Esophagus squamous epithelium (tissue), 5 donors: ENCODE results near the gene RDH13. TPM values are rescaled to one million over a fixed set of nuclear protein-coding genes. Genes with fewer than 3 reads are reported as not detected.

Experiments used
- DNase-seq: peaks from one replicate; lab custom pipeline; 2025; lab: John Stamatoyannopoulos, UW
- H3K27ac ChIP-seq, 4 donors: fragments of 200-600 bp; sonication (generic); one replicate each; pipeline ENCODE4 v1.5.1; 2016 to 2019; ENCODE audit warnings: mild to moderate bottlenecking in 1 of 4
- H3K27me3 ChIP-seq, 4 donors: fragments of 200-600 bp; sonication (generic); 1 replicate in 3 of 4; 2 replicates in 1 of 4; pipeline versions ENCODE4 v1.5.1 to v1.6.0; 2017 to 2021; ENCODE audit warnings: antibody characterized with exemption in 1 of 4
- H3K36me3 ChIP-seq, 3 donors: fragments of 200-600 bp; sonication (generic); one replicate each; pipeline ENCODE4 v1.5.1; 2016 to 2019
- H3K4me1 ChIP-seq, 3 donors: fragments of 200-600 bp; sonication (generic); one replicate each; pipeline ENCODE4 v1.5.1; 2017 to 2019
- H3K4me3 ChIP-seq, 4 donors: fragments of 200-600 bp; sonication (generic); 1 replicate in 3 of 4; 2 replicates in 1 of 4; pipeline ENCODE4 v1.5.1; 2016 to 2019; ENCODE audit warnings: mild to moderate bottlenecking in 2 of 4, moderate library complexity in 1 of 4
- H3K9me3 ChIP-seq, 3 donors: fragments of 200-600 bp; sonication (generic); one replicate each; pipeline ENCODE4 v1.5.1; 2016 to 2019
- POLR2A ChIP-seq, 4 donors: fragments of 450-650 bp; IDR thresholded peaks; one replicate each; pipeline ENCODE4 v1.6.1; 2017; ENCODE audit warnings: antibody characterized with exemption in 4 of 4, mild to moderate bottlenecking in 4 of 4, moderate library complexity in 3 of 4
- WGBS, 2 donors: methylation state at CpG; one replicate each; pipeline ENCODE4 v1.1.5; 2018; 5-methylcytosine and 5-hydroxymethylcytosine counted together
- intact Hi-C: fragments of 100-400 bp; cut with DNase I; formaldehyde crosslinking; loops from one replicate; pipeline ENCODE4 v1.15.0; 2022
- total RNA-seq, 4 donors: library from RNA; depleted of rRNA; stranded (reverse); fragments of >200 nt; gene quantifications; one replicate each; pipeline ENCODE4 v1.1.0, GENCODE V29; 2016
- TF ChIP-seq, protein P1 (sequence below), 6 experiments: fragments of 450-650 bp in 4 of 6; fragments of 200-600 bp in 2 of 6; sonication (generic) in 2 of 6; IDR thresholded peaks; one replicate each; pipeline ENCODE4 v1.5.1; 2016 to 2019; ENCODE audit warnings: antibody characterized with exemption in 6 of 6, mild to moderate bottlenecking in 4 of 6, moderate library complexity in 4 of 6
- donor health status: DM: yes; HTN: yes; CAD: no.

RDH13 gene
- total RNA-seq, 4 donors from 2014 or later, result 32.2 to 68.0 (median 41.4) TPM

DNA sequence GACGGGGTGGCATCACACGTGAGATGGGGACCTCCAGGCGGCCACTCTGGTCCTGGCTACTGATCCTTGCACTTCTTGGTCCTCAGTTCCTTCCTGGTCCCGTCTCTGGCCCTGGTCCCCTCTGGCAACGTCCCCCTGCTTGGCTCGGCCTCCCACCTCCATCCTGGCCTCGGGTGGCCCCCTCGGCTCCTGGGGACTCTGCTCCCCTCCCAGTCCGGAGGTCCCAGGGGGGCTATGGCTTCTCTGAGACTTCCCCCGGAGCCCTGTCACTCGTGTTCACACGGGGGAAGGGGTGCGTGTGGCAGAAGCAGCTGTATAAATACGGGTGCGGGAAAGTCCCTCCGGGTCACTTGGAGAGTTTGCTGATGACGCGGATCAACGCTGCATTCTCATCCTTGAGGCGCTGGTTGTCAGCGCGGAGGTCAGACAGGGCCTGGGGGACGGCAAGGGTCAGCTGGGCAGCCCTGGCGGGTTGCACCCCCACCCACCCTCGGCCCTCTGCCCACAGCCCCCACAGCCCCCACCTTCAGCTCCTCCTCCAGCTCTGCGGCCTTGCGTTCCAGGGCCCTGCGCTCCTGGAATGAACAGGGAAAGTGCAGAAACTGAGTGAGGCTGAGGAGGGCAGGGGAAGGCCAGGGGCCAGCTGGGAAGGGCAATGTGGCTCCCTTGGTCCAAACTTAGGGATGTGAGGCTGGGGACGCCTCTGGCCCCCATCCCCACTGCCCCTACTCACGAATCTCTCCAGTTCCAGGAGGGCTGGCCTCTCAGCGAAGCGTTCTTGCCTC lies 28.4 kb upstream of the RDH13 start:
- Histone ChIP-seq H3K36me3 (peaks cover 19 to 65% (median 28%) of the 10 kb centered on the region in 3 donors), H3K4me1 (peaks cover 17 to 27% (median 18%) of the 10 kb centered on the region in 3 donors), H3K27ac (no peak overlapping the region), H3K27me3 (peaks cover 0 to 10% (median 0%) of the 10 kb centered on the region in 4 donors), H3K9me3 (no peaks in the 10 kb centered on the region), H3K4me3 (no peak overlapping the region)
- DNase-seq, result no peak
- intact Hi-C loops, result no loop called here
- WGBS, 2 donors, result 84 to 88% methylated on average over 4 to 18 of the region's 32 CpGs
- TF ChIP-seq POLR2A (IDR thresholded peaks at IDR 0.05), result no peak
- TF ChIP-seq, protein P1, sequence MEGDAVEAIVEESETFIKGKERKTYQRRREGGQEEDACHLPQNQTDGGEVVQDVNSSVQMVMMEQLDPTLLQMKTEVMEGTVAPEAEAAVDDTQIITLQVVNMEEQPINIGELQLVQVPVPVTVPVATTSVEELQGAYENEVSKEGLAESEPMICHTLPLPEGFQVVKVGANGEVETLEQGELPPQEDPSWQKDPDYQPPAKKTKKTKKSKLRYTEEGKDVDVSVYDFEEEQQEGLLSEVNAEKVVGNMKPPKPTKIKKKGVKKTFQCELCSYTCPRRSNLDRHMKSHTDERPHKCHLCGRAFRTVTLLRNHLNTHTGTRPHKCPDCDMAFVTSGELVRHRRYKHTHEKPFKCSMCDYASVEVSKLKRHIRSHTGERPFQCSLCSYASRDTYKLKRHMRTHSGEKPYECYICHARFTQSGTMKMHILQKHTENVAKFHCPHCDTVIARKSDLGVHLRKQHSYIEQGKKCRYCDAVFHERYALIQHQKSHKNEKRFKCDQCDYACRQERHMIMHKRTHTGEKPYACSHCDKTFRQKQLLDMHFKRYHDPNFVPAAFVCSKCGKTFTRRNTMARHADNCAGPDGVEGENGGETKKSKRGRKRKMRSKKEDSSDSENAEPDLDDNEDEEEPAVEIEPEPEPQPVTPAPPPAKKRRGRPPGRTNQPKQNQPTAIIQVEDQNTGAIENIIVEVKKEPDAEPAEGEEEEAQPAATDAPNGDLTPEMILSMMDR (IDR thresholded peaks at IDR 0.05), result no peak

DNA sequence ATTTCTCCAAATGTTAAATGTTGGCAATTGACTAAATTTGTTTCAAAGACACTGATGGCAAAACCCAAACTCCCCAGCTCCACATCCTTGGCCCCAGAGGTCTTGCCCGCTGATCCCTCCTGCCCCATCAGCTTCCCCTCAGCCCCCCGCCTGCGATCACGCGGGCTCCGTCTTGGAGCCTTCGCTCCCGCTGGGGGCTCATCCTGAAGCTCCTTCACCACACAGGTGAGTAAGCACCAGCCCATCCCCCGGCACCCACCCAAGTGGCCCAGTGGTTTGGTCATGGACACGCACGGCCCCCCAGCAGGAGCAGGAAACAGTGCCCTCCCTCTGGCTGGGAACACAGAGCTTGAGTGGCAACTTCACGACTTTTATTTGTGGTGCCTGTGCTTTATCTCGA lies 27.6 kb upstream of the RDH13 start:
- TF ChIP-seq POLR2A (IDR thresholded peaks at IDR 0.05), result no peak
- TF ChIP-seq, protein P1 (IDR thresholded peaks at IDR 0.05), result no peak
- peaks cover 18 to 32% (median 20%) of the 10 kb centered on the region in 3 donors for H3K4me1 ChIP-seq
- 91 to 95% methylated on average over 3 to 7 of the region's 13 CpGs for WGBS, 2 donors
- DNase-seq, result no peak
- H3K36me3 ChIP-seq, result peaks cover 19 to 62% (median 28%) of the 10 kb centered on the region in 3 donors
- H3K27me3 ChIP-seq, result peaks cover 0 to 18% (median 0%) of the 10 kb centered on the region in 4 donors
- no peaks in the 10 kb centered on the region for H3K9me3 ChIP-seq
- H3K27ac ChIP-seq, result no peak overlapping the region
- intact Hi-C loops, result no loop called here
- H3K4me3 ChIP-seq, result no peak overlapping the region

DNA sequence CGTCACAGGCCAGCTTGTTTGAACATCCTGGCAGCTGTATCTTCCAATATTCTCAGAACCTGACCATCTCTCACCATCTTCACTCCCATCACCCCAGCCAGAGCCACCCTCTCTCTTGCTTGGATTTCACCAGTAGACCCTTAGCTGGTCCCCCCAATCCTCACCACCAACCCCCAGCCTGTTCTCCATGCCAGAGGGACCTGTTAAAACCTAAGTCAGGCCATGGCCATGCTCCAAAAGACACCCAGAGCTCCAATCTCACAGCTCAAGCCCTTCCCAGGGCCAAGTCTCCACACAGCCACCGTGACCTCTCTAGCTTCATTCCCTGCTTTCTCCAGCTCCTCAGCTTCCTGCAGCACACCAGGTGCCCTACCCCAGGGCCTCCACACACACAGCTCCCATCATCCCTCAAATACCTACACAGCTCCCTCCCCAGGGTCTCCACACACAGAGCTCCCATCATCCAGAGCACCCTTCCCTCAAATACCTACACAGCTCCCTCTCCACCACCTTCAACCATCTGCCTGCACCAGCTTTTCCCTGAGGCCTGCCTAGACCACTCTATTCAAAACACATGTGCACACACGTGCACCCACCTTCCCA lies 26.5 kb upstream of the RDH13 start:
- 83 to 84% methylated on average over 2 to 3 of the region's 3 CpGs for WGBS, 2 donors

DNA sequence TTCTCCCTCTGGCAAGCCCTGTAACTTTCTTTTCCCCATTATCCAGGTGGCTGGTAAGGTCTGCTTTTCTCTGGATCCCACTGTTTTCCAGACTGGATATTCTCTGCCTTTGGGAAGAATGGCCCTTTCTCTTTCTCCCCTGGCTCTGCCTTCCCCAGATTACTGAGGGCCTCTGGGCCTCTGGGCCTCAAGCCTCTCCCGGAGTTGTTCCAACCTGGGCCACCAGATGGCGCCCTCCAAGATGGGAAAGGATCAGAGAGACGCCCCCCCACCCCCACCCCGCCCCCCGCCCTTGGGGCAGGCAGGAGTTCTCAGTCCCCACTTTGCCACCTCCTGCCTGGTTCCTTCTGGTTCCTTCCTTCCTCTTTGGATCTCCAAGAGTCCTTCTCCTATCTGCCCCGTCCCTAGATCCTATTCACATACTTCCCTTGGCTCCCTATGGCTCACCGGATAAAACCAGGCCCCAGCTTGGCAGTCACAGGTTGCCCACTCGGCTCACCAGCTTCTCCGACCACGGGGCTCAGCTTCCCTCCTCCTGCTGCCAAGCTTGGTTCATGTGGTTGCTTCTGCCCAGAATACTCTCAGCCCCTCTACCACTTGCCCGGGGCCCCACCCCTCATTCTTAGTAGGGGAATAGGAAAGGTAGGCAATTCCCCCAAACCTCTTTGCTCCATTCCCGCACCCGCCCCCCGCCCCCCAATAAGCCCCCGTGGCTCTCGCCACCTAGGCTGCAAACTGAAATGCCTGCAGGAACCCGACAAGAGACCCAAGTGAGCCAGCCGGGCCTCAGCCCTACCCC lies 25.8 kb upstream of the RDH13 start:
- DNase-seq, result no peak
- Histone ChIP-seq H3K9me3 (no peaks in the 10 kb centered on the region), H3K4me3 (no peak overlapping the region), H3K4me1 (peaks cover 18 to 32% (median 20%) of the 10 kb centered on the region in 3 donors), H3K27ac (peak overlapping the region in 3 of 4 donors; percentile 52 to 59 (median 55)), H3K27me3 (peaks cover 0 to 36% (median under 1%) of the 10 kb centered on the region in 4 donors), H3K36me3 (peaks cover 10 to 48% (median 18%) of the 10 kb centered on the region in 3 donors)
- WGBS, 2 donors, result 25 to 43% methylated on average over 7 to 14 of the region's 18 CpGs
- no peak for TF ChIP-seq POLR2A (IDR thresholded peaks at IDR 0.05)
- TF ChIP-seq, protein P1 (IDR thresholded peaks at IDR 0.05), result peak; percentile 34 to 87 (median 54)
- intact Hi-C loops, result no loop called here

More for the DNA sequence above, 26.5 kb upstream of the RDH13 start:
- H3K36me3 ChIP-seq, result peaks cover 13 to 51% (median 19%) of the 10 kb centered on the region in 3 donors
- no peak for TF ChIP-seq POLR2A (IDR thresholded peaks at IDR 0.05)
- TF ChIP-seq, protein P1 (IDR thresholded peaks at IDR 0.05), result no peak
- peaks cover 0 to 29% (median 0%) of the 10 kb centered on the region in 4 donors for H3K27me3 ChIP-seq
- no peak for DNase-seq
- peaks cover 18 to 32% (median 20%) of the 10 kb centered on the region in 3 donors for H3K4me1 ChIP-seq
- H3K27ac ChIP-seq, result no peak overlapping the region
- no peaks in the 10 kb centered on the region for H3K9me3 ChIP-seq
- no peak overlapping the region for H3K4me3 ChIP-seq
- intact Hi-C loops, result no loop called here
